ENCODE data around the gene ASB7.

Gene ASB7

GRCh38 chr15:100614918-100615317, 12.5 kb downstream of the ASB7 start:
- H3K4me3 ChIP-seq (ENCODE audit: low read length), result no peak overlapping the region
- no peak for TF ChIP-seq ZNF274 (IDR thresholded peaks at IDR 0.05; ENCODE audit: low read depth, low read length)

- TF ChIP-seq ZNF274 (IDR thresholded peaks at IDR 0.05; ENCODE audit: low read depth, low read length), result no peak
- no peak overlapping the region for H3K4me3 ChIP-seq (ENCODE audit: low read length)
Measured at GRCh38 chr15:100615801-100616200, 13.4 kb downstream of the ASB7 start.

- TF ChIP-seq ZNF274 (IDR thresholded peaks at IDR 0.05; ENCODE audit: low read depth, low read length), result no peak
- no peak overlapping the region for H3K4me3 ChIP-seq (ENCODE audit: low read length)
Measured at GRCh38 chr15:100616700-100617099, 14.3 kb downstream of the ASB7 start.

GRCh38 chr15:100623301-100623700, 20.9 kb downstream of the ASB7 start:
- no peak overlapping the region for H3K4me3 ChIP-seq (ENCODE audit: low read length)
- no peak for TF ChIP-seq ZNF274 (IDR thresholded peaks at IDR 0.05; ENCODE audit: low read depth, low read length)

- no peak overlapping the region for H3K4me3 ChIP-seq (ENCODE audit: low read length)
- no peak for TF ChIP-seq ZNF274 (IDR thresholded peaks at IDR 0.05; ENCODE audit: low read depth, low read length)
Measured at GRCh38 chr15:100627789-100628395, 25.5 kb downstream of the ASB7 start.

GRCh38 chr15:100628746-100629145, 26.4 kb downstream of the ASB7 start:
- TF ChIP-seq ZNF274 (IDR thresholded peaks at IDR 0.05; ENCODE audit: low read depth, low read length), result no peak
- no peak overlapping the region for H3K4me3 ChIP-seq (ENCODE audit: low read length)

- TF ChIP-seq ZNF274 (IDR thresholded peaks at IDR 0.05; ENCODE audit: low read depth, low read length), result no peak
- no peak overlapping the region for H3K4me3 ChIP-seq (ENCODE audit: low read length)
Measured at GRCh38 chr15:100631831-100632230, 29.4 kb downstream of the ASB7 start.

GRCh38 chr15:100633763-100634075, 31.3 kb downstream of the ASB7 start:
- H3K4me3 ChIP-seq (ENCODE audit: low read length), result no peak overlapping the region
- TF ChIP-seq ZNF274 (IDR thresholded peaks at IDR 0.05; ENCODE audit: low read depth, low read length), result no peak

- no peak for TF ChIP-seq ZNF274 (IDR thresholded peaks at IDR 0.05; ENCODE audit: low read depth, low read length)
- H3K4me3 ChIP-seq (ENCODE audit: low read length), result no peak overlapping the region
Measured at GRCh38 chr15:100635406-100636071, 33.1 kb downstream of the ASB7 start.

- TF ChIP-seq ZNF274 (IDR thresholded peaks at IDR 0.05; ENCODE audit: low read depth, low read length), result no peak
- no peak overlapping the region for H3K4me3 ChIP-seq (ENCODE audit: low read length)
Measured at GRCh38 chr15:100638177-100638730, 35.9 kb downstream of the ASB7 start.

GRCh38 chr15:100642213-100642949, 40.0 kb downstream of the ASB7 start:
- no peak overlapping the region for H3K4me3 ChIP-seq (ENCODE audit: low read length)
- TF ChIP-seq ZNF274 (IDR thresholded peaks at IDR 0.05; ENCODE audit: low read depth, low read length), result no peak

- H3K4me3 ChIP-seq (ENCODE audit: low read length), result no peak overlapping the region
- TF ChIP-seq ZNF274 (IDR thresholded peaks at IDR 0.05; ENCODE audit: low read depth, low read length), result no peak
Measured at GRCh38 chr15:100642950-100643338, 40.6 kb downstream of the ASB7 start.

GRCh38 chr15:100645671-100646070, 43.3 kb downstream of the ASB7 start:
- H3K4me3 ChIP-seq (ENCODE audit: low read length), result no peak overlapping the region
- TF ChIP-seq ZNF274 (IDR thresholded peaks at IDR 0.05; ENCODE audit: low read depth, low read length), result no peak

GRCh38 chr15:100648951-100649350, 46.6 kb downstream of the ASB7 start:
- no peak for TF ChIP-seq ZNF274 (IDR thresholded peaks at IDR 0.05; ENCODE audit: low read depth, low read length)
- H3K4me3 ChIP-seq (ENCODE audit: low read length), result no peak overlapping the region

- no peak for TF ChIP-seq ZNF274 (IDR thresholded peaks at IDR 0.05; ENCODE audit: low read depth, low read length)
- H3K4me3 ChIP-seq (ENCODE audit: low read length), result no peak overlapping the region
Measured at GRCh38 chr15:100650685-100651084, 48.3 kb downstream of the ASB7 start.

All from GM08714 (cell line).